ENCODE results near the gene DBR1. TPM values are rescaled to one million over a fixed set of nuclear protein-coding genes. Genes with fewer than 3 reads are reported as not detected.
"Not testable (repeated sequence)": the region's sequence is repeated elsewhere in the genome, so short reads cannot be mapped to it uniquely, and the experiment has no call there.

DBR1 gene
- total and polyA plus RNA-seq, 9 of the 15 experiments (the other 6 are each of a cell fraction or from before 2014, with no cell fraction given) = 2.7 to 14.1 (median 10.9) TPM

- in situ Hi-C loops (cut with MboI) (no loop called here), intact Hi-C loops (cut with micrococcal nuclease) (no loop called here)
- 26% methylated on average over 4 of the region's 4 CpGs for WGBS (ENCODE audit: insufficient coverage, low coverage, missing lambda C conversion rate)
- Histone ChIP-seq H3K36me3 (ENCODE audit: control insufficient read depth, insufficient read depth, low read length) (no peaks in the 10 kb centered on the region), H3K4me1 (replicated peaks in 1 of 2; ENCODE audit: control insufficient read depth in 2 of 2, insufficient read depth in 2 of 2, low read length in 2 of 2) (no peaks in the 10 kb centered on the region), H4K20me1 (replicated peaks; ENCODE audit: control insufficient read depth, insufficient read depth, low read length) (no peaks in the 10 kb centered on the region), H3K27ac (ENCODE audit: extremely low read depth, low read depth, low read length) (no peak overlapping the region), H3K4me3 (no peak overlapping the region), H3K79me2 (ENCODE audit: control insufficient read depth, insufficient read depth, low read length) (no peaks in the 10 kb centered on the region), H3K9me3 (replicated peaks; ENCODE audit: control insufficient read depth, insufficient read depth, low read depth, low read length) (no peaks in the 10 kb centered on the region), H3K27me3 (ENCODE audit: control insufficient read depth in 2 of 2, insufficient read depth in 2 of 2, low read length in 2 of 2) (no peaks in the 10 kb centered on the region), H2AFZ (ENCODE audit: low read depth, low read length) (no peak overlapping the region), H3K9me1 (ENCODE audit: control insufficient read depth, insufficient read depth, low read length) (no peaks in the 10 kb centered on the region), H3K4me2 (ENCODE audit: insufficient read depth, low read length) (no peak overlapping the region), H3K9ac (ENCODE audit: insufficient read depth in 1 of 2, low read depth in 2 of 2, low read length in 2 of 2) (no peak overlapping the region)
- FAIRE-seq = no peak
- ChIA-PET CTCF (ENCODE audit: low intra/inter-chr PET ratio) (no interaction called here), POLR2A (no interaction called here)
- no peak for DNase-seq (ENCODE audit: extremely low read depth in 1 of 4, low spot score in 3 of 4)
- ATAC-seq = no peak
- no peak for TF ChIP-seq WHSC1 (IDR thresholded peaks at IDR 0.05; ENCODE audit: low read length)
- no peak for TF ChIP-seq ZFX (CRISPR knock-in tag; IDR thresholded peaks at IDR 0.05)
- TF ChIP-seq SAP30 (IDR thresholded peaks at IDR 0.05; ENCODE audit: borderline replicate concordance, insufficient read depth, low read depth, low read length, poor library complexity, severe bottlenecking) = no peak
- no peak for TF ChIP-seq ZNF311 (CRISPR knock-in tag; IDR thresholded peaks at IDR 0.05)
- TF ChIP-seq MBD1 (CRISPR knock-in tag; IDR thresholded peaks at IDR 0.05) = no peak
- TF ChIP-seq ZNF431 (CRISPR knock-in tag; IDR thresholded peaks at IDR 0.05) = no peak
- TF ChIP-seq MLLT1 (IDR thresholded peaks at IDR 0.05) = no peak
- TF ChIP-seq RAD21 (CRISPR knock-in tag; conservative IDR thresholded peaks at IDR 0.05 in 1 of 2, IDR thresholded peaks at IDR 0.05 in 1 of 2) = peak in 1 of 2 experiments; percentile 11; a peak in 1 of 4 replicates
- no peak for TF ChIP-seq ZNF174 (CRISPR knock-in tag; IDR thresholded peaks at IDR 0.05)
- BruUV-seq (replicated peaks) = no TSS peak
Observed at GRCh38 chr3:138148503-138148902, 26.2 kb downstream of the DBR1 start.

GRCh38 chr3:138142181-138142580 is 32.5 kb downstream of the DBR1 start:
- H4K20me1 ChIP-seq (replicated peaks; ENCODE audit: control insufficient read depth, insufficient read depth, low read length); ATAC-seq; in situ Hi-C loops (cut with MboI); H3K27me3 ChIP-seq (ENCODE audit: control insufficient read depth in 2 of 2, insufficient read depth in 2 of 2, low read length in 2 of 2); H3K9ac ChIP-seq (ENCODE audit: insufficient read depth in 1 of 2, low read depth in 2 of 2, low read length in 2 of 2); DNase-seq (ENCODE audit: extremely low read depth in 1 of 4, low spot score in 3 of 4); H3K9me1 ChIP-seq (ENCODE audit: control insufficient read depth, insufficient read depth, low read length); BruUV-seq (replicated peaks); H3K4me2 ChIP-seq (ENCODE audit: insufficient read depth, low read length); H3K9me3 ChIP-seq (replicated peaks; ENCODE audit: control insufficient read depth, insufficient read depth, low read depth, low read length); H3K27ac ChIP-seq (ENCODE audit: extremely low read depth, low read depth, low read length); FAIRE-seq; H3K4me1 ChIP-seq (replicated peaks in 1 of 2; ENCODE audit: control insufficient read depth in 2 of 2, insufficient read depth in 2 of 2, low read length in 2 of 2); H2AFZ ChIP-seq (ENCODE audit: low read depth, low read length); CTCF ChIA-PET (ENCODE audit: low intra/inter-chr PET ratio); intact Hi-C loops (cut with micrococcal nuclease); H3K4me3 ChIP-seq; H3K79me2 ChIP-seq (ENCODE audit: control insufficient read depth, insufficient read depth, low read length); H3K36me3 ChIP-seq (ENCODE audit: control insufficient read depth, insufficient read depth, low read length): not testable (repeated sequence)
- 0% methylated on average over 1 of the region's 3 CpGs for WGBS (ENCODE audit: insufficient coverage, low coverage, missing lambda C conversion rate)
- POLR2A ChIA-PET = interaction anchor here (0.6 kb wide), 1 partner anchor 196 kb away, joined by 3 read pairs; no protein-coding TSS in a partner anchor

All from K562 (cell line).